ENCODE data around the gene BHMT.
A peak's percentile ranks its signal among the peaks of the same experiment; 100 is the strongest.
"Not testable (repeated sequence)": the region's sequence is repeated elsewhere in the genome, so short reads cannot be mapped to it uniquely, and the experiment has no call there.

Gene BHMT

GRCh38 chr5:79143684-79144379 is 32.2 kb downstream of the BHMT start:
- Mint-ChIP-seq H3K27me3 (ENCODE audit: low read depth) (no peaks in the 10 kb centered on the region), H3K36me3 (ENCODE audit: low read depth) (no peaks in the 10 kb centered on the region), H3K9me3 (peaks cover 5% of the 10 kb centered on the region), H3K4me3 (no peak overlapping the region), H3K4me1 (no peaks in the 10 kb centered on the region), H3K27ac (peak overlapping the region in 1 of 3 experiments; percentile 23)
- no peak for TF ChIP-seq CTCF (IDR thresholded peaks at IDR 0.05; ENCODE audit: unreplicated experiment in 3 of 3)

GRCh38 chr5:79147076-79147475 is 35.5 kb downstream of the BHMT start:
- Mint-ChIP-seq H3K27ac (no peak overlapping the region), H3K4me3 (no peak overlapping the region), H3K9me3 (no peaks in the 10 kb centered on the region), H3K36me3 (ENCODE audit: low read depth) (no peaks in the 10 kb centered on the region), H3K27me3 (ENCODE audit: low read depth) (no peaks in the 10 kb centered on the region), H3K4me1 (peaks cover under 1% of the 10 kb centered on the region)
- TF ChIP-seq CTCF (IDR thresholded peaks at IDR 0.05; ENCODE audit: unreplicated experiment in 3 of 3): no peak

- H3K4me1 Mint-ChIP-seq: peaks cover 5% of the 10 kb centered on the region
- no peaks in the 10 kb centered on the region for H3K27me3 Mint-ChIP-seq (ENCODE audit: low read depth)
- no peak overlapping the region for H3K27ac Mint-ChIP-seq
- H3K9me3 Mint-ChIP-seq: no peaks in the 10 kb centered on the region
- no peak overlapping the region for H3K4me3 Mint-ChIP-seq
- no peak for TF ChIP-seq CTCF (IDR thresholded peaks at IDR 0.05; ENCODE audit: unreplicated experiment in 3 of 3)
- no peaks in the 10 kb centered on the region for H3K36me3 Mint-ChIP-seq (ENCODE audit: low read depth)
Measured at GRCh38 chr5:79149433-79149832, 37.8 kb downstream of the BHMT start.

- Mint-ChIP-seq H3K27ac (peak overlapping the region in 1 of 3 experiments; percentile 3), H3K36me3 (ENCODE audit: low read depth) (no peaks in the 10 kb centered on the region), H3K4me1 (peaks cover 5% of the 10 kb centered on the region), H3K27me3 (ENCODE audit: low read depth) (no peaks in the 10 kb centered on the region), H3K4me3 (no peak overlapping the region), H3K9me3 (no peaks in the 10 kb centered on the region)
- no peak for TF ChIP-seq CTCF (IDR thresholded peaks at IDR 0.05; ENCODE audit: unreplicated experiment in 3 of 3)
Measured at GRCh38 chr5:79151942-79152671, 40.5 kb downstream of the BHMT start.

- no peaks in the 10 kb centered on the region for H3K27me3 Mint-ChIP-seq (ENCODE audit: low read depth)
- H3K27ac Mint-ChIP-seq: no peak overlapping the region
- H3K4me1 Mint-ChIP-seq: peaks cover 3% of the 10 kb centered on the region
- H3K36me3 Mint-ChIP-seq (ENCODE audit: low read depth): no peaks in the 10 kb centered on the region
- H3K4me3 Mint-ChIP-seq: no peak overlapping the region
- TF ChIP-seq CTCF (IDR thresholded peaks at IDR 0.05; ENCODE audit: unreplicated experiment in 3 of 3): no peak
- H3K9me3 Mint-ChIP-seq: no peaks in the 10 kb centered on the region
Measured at GRCh38 chr5:79157305-79157704, 45.7 kb downstream of the BHMT start.

GRCh38 chr5:79161647-79162046 is 50.0 kb downstream of the BHMT start:
- H3K27me3 Mint-ChIP-seq (ENCODE audit: low read depth); H3K4me1 Mint-ChIP-seq; H3K36me3 Mint-ChIP-seq (ENCODE audit: low read depth); H3K27ac Mint-ChIP-seq; H3K9me3 Mint-ChIP-seq; H3K4me3 Mint-ChIP-seq: not testable (repeated sequence)
